Daoy (cell line): ENCODE data around the gene SH3D21. TPM values are rescaled to one million over a fixed set of nuclear protein-coding genes. Genes with fewer than 3 reads are reported as not detected.

ENCODE experiments used
- DNase-seq: peaks from one replicate; pipeline ENCODE4 v3.0.0-alpha.2; 2015; ENCODE audit warnings: low read depth
- total RNA-seq: library from RNA; depleted of rRNA; stranded (reverse); fragments of >200 nt; shearing (Covaris generic); gene quantifications from 2 replicates; pipeline ENCODE4 v1.2.3, GENCODE V29; 2014

The SH3D21 gene
- total RNA-seq, 1 experiment from 2014 or later = 1.1 TPM

- DNase-seq = no peak
Measured at GRCh38 chr1:36329817-36330216, 23.6 kb downstream of the SH3D21 start.

GRCh38 chr1:36330940-36331339 is 24.8 kb downstream of the SH3D21 start:
- DNase-seq = no peak

- DNase-seq = no peak
Measured at GRCh38 chr1:36337830-36338229, 31.7 kb downstream of the SH3D21 start.

- no peak for DNase-seq
Measured at GRCh38 chr1:36339215-36339614, 33.0 kb downstream of the SH3D21 start.

- DNase-seq = no peak
Measured at GRCh38 chr1:36339615-36340014, 33.4 kb downstream of the SH3D21 start.

GRCh38 chr1:36341626-36342320 is 35.6 kb downstream of the SH3D21 start:
- no peak for DNase-seq

GRCh38 chr1:36342426-36343185 is 36.4 kb downstream of the SH3D21 start:
- DNase-seq = peak; percentile 87

GRCh38 chr1:36343651-36344394 is 37.7 kb downstream of the SH3D21 start:
- DNase-seq = no peak

- DNase-seq = no peak
Measured at GRCh38 chr1:36344395-36344680, 38.2 kb downstream of the SH3D21 start.

GRCh38 chr1:36345353-36345752 is 39.2 kb downstream of the SH3D21 start:
- DNase-seq = no peak

- no peak for DNase-seq
Measured at GRCh38 chr1:36346741-36347370, 40.7 kb downstream of the SH3D21 start.

GRCh38 chr1:36349241-36349671 is 43.1 kb downstream of the SH3D21 start:
- DNase-seq = peak; percentile 78

- peak; percentile 74 for DNase-seq
Measured at GRCh38 chr1:36349839-36350238, 43.7 kb downstream of the SH3D21 start.

GRCh38 chr1:36350659-36351226 is 44.6 kb downstream of the SH3D21 start:
- peak; percentile 96 for DNase-seq

GRCh38 chr1:36351227-36351977 is 45.2 kb downstream of the SH3D21 start:
- peak; percentile 96 for DNase-seq

- peak; percentile 85 for DNase-seq
Measured at GRCh38 chr1:36352125-36352909, 46.1 kb downstream of the SH3D21 start.

- DNase-seq = peak; percentile 81
Measured at GRCh38 chr1:36352910-36353878, 47.0 kb downstream of the SH3D21 start.

- DNase-seq = no peak
Measured at GRCh38 chr1:36354486-36354885, 48.3 kb downstream of the SH3D21 start.

- DNase-seq = no peak
Measured at GRCh38 chr1:36355811-36356210, 49.6 kb downstream of the SH3D21 start.
